Skin of body (tissue), 2 donors: ENCODE data around the gene COL5A2. TPM values are rescaled to one million over a fixed set of nuclear protein-coding genes. Genes with fewer than 3 reads are reported as not detected.
A peak's percentile ranks its signal among the peaks of the same experiment; 100 is the strongest.

Source experiments
- DNase-seq: peaks from one replicate; lab custom pipeline; 2025; lab: John Stamatoyannopoulos, UW
- total RNA-seq: library from RNA; depleted of rRNA; stranded (reverse); fragments of >200 nt; gene quantifications from one replicate; pipeline ENCODE4 v1.2.3, GENCODE V29; 2014

COL5A2 gene
- total RNA-seq, result 620 TPM

- peak; percentile 97 for DNase-seq
Observed at GRCh38 chr2:189179570-189179950, at the start of gene COL5A2. Gene COL5A2 (minus strand): TSS chr2:189179761. CDS start chr2:189179604, 157 bp downstream.

- DNase-seq, result no peak
Observed at GRCh38 chr2:189226017-189226416, 46.5 kb upstream of the COL5A2 start.

- DNase-seq, result no peak
Observed at GRCh38 chr2:189225032-189225431, 45.5 kb upstream of the COL5A2 start.

GRCh38 chr2:189222468-189223105, 43.0 kb upstream of the COL5A2 start:
- DNase-seq, result no peak

- no peak for DNase-seq
Observed at GRCh38 chr2:189221811-189222467, 42.4 kb upstream of the COL5A2 start.

GRCh38 chr2:189218236-189218635, 38.7 kb upstream of the COL5A2 start:
- no peak for DNase-seq

- no peak for DNase-seq
Observed at GRCh38 chr2:189217541-189217940, 38.0 kb upstream of the COL5A2 start.

- no peak for DNase-seq
Observed at GRCh38 chr2:189217051-189217450, 37.5 kb upstream of the COL5A2 start.

GRCh38 chr2:189214484-189214883, 34.9 kb upstream of the COL5A2 start:
- DNase-seq, result no peak

- peak; percentile 64 for DNase-seq
Observed at GRCh38 chr2:189213250-189213649, 33.7 kb upstream of the COL5A2 start.

GRCh38 chr2:189210250-189211087, 30.9 kb upstream of the COL5A2 start:
- DNase-seq, result peak; percentile 98

GRCh38 chr2:189208254-189208653, 28.7 kb upstream of the COL5A2 start:
- DNase-seq, result no peak

GRCh38 chr2:189204322-189204941, 24.9 kb upstream of the COL5A2 start:
- DNase-seq, result no peak

- DNase-seq, result no peak
Observed at GRCh38 chr2:189203177-189203799, 23.7 kb upstream of the COL5A2 start.

- DNase-seq, result no peak
Observed at GRCh38 chr2:189199797-189200196, 20.2 kb upstream of the COL5A2 start.

GRCh38 chr2:189192766-189193165, 13.2 kb upstream of the COL5A2 start:
- no peak for DNase-seq

- no peak for DNase-seq
Observed at GRCh38 chr2:189191766-189192165, 12.2 kb upstream of the COL5A2 start.

GRCh38 chr2:189190685-189191084, 11.1 kb upstream of the COL5A2 start:
- DNase-seq, result no peak

GRCh38 chr2:189188115-189188805, 8.7 kb upstream of the COL5A2 start:
- DNase-seq, result peak; percentile 60

GRCh38 chr2:189183170-189183569, 3.6 kb upstream of the COL5A2 start:
- DNase-seq, result no peak

- DNase-seq, result no peak
Observed at GRCh38 chr2:189181706-189182105, 2.1 kb upstream of the COL5A2 start.
